Measurements from ENCODE around the gene SIGLEC12.
"Not testable (repeated sequence)": the region's sequence is repeated elsewhere in the genome, so short reads cannot be mapped to it uniquely, and the experiment has no call there.

The SIGLEC12 gene

GRCh38 chr19:51521781-51522180 lies 20.2 kb upstream of the SIGLEC12 start:
- no peak for ATAC-seq

GRCh38 chr19:51521357-51521756 lies 19.8 kb upstream of the SIGLEC12 start:
- ATAC-seq: no peak

- ATAC-seq: no peak
Observed at GRCh38 chr19:51520728-51521127, 19.1 kb upstream of the SIGLEC12 start.

DNA sequence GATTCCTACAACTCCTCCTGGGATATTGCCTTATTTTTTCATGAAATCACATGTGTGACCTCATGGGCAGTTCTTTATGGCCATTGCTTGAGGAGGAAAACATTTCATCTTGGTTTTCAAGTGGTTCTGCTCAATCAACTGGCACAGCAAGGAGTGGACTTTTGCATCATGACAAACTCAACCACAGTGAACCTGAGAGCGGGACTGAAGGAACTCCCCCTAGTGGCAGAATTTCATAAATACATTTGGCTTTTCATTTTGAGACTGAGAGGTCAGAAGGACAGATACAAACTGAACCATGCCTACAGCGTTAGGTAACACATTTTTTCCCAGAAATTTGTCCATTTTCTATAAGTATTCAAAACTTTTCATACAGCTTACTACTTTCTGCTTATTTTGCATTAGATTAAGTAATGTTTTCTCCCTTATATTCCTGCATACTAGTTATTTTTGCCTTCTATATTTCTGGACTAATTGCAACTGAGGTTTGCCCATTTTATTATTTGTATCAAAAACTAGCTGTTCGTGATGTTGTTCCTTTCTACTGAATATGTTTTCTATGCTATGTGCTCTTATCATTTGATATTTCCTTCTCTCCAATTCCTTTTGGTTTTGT lies 13.4 kb upstream of the SIGLEC12 start:
- peak in 1 of 2 donors; percentile 60 for ATAC-seq

DNA sequence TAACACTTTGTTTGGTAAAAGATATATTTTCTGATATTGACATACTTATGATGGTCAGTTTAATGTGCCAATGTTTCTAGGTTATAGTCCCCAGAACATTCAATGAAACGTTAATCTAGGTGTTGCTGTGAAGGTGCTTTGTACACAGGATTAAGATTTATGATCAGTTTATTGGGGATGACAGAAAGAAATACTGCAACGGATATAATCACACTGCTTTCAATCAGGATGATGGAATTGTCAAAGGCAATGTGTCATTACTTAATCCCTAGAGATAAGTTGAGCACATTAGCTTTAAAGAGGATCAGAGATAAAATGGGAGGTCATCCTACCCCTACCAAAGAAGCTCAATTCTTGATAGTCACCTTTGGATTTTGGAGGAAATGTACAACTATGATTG lies 12.4 kb upstream of the SIGLEC12 start:
- no peak for ATAC-seq

- ATAC-seq: no peak
Observed at GRCh38 chr19:51511353-51511752, 9.8 kb upstream of the SIGLEC12 start.

- ATAC-seq: no peak
Observed at GRCh38 chr19:51509823-51510660, 8.4 kb upstream of the SIGLEC12 start.

GRCh38 chr19:51508059-51508733 lies 6.6 kb upstream of the SIGLEC12 start:
- ATAC-seq: no peak

DNA sequence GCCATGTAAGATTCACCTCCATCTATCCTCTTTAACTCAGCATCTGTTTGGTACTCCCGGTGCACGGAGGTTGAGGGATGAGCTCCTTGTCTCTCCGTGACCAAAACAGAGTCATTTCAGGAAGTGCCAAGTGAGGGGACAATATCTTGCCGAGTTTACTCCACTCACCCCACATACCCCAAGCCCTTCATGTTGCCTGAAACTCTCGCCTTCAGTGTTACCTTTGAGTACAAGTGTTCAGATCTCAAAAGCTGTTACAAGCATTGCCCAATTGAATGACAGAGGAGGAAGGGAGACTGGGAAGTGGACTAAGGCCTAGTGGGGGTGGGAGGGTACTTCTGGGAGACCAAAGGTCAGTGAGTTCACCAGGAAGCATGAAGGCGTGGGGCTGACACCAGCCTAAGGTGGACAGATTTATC lies 6.0 kb upstream of the SIGLEC12 start:
- no peak for ATAC-seq

- no peak for ATAC-seq
Observed at GRCh38 chr19:51507192-51507591, 5.6 kb upstream of the SIGLEC12 start.

DNA sequence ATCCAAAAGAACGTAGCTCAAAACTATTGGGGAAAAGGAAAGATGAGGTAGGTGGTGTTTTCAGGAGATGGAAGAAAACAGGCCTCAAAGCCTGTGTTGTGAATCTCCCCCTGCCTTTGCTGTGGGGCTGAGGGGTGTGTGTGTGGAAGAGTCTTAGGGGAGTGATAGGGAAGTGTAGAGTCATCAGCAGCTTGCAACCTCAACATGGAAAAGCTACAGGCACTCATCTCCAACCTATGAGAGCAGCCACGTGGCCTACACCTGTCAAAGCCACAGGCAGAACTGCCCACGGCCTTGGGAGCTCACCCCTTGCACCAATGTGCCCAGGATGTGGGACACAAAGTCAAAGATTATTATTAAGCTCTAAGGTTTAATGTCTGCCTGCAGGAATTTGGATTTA lies 4.3 kb upstream of the SIGLEC12 start:
- no peak for ATAC-seq

DNA sequence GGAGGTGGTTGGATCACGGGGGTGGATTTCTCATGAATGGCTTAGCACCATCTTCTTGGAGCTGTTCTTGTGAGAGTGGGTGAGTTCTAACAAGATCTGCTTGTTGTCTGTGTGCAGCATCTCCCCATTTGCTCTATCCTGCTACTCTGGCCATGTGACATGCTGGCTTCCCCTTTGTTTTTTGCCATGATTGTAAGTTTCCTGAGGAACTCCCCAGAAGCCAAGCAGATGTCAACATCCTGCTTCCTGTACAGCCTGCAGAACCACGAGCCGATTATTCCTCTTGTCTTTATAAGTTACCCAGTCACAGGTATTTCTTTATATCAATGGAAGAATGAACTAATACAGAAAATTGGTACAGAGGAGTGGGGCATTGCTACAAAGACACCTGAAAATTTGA lies 2.3 kb upstream of the SIGLEC12 start:
- no peak for ATAC-seq

- no peak for ATAC-seq
Observed at GRCh38 chr19:51503286-51503817, 1.8 kb upstream of the SIGLEC12 start.

- not testable (repeated sequence) for ATAC-seq
Observed at GRCh38 chr19:51500931-51501330, 669 bp downstream of the SIGLEC12 start.

- no peak for ATAC-seq
Observed at GRCh38 chr19:51497666-51498065, 3.9 kb downstream of the SIGLEC12 start.

DNA sequence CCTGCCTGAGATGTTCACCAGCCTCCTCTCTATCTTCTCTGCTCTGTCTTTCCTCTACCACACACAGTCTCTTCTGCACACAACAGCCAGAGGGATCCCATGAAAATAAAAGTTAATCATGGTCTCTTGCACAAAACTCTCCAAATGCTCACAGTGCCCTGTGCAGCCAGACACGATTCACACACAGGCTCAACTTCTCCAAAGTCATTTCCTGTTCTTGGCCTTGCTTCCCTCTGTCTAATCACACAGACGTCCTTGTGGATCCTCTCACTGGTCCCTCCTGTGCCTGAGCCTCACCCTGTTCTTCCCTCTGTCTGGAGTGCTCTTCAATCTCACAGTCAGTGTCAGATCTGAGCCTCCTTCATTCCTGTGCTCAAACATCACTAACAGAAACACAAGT lies 7.8 kb downstream of the SIGLEC12 start:
- ATAC-seq: no peak

DNA sequence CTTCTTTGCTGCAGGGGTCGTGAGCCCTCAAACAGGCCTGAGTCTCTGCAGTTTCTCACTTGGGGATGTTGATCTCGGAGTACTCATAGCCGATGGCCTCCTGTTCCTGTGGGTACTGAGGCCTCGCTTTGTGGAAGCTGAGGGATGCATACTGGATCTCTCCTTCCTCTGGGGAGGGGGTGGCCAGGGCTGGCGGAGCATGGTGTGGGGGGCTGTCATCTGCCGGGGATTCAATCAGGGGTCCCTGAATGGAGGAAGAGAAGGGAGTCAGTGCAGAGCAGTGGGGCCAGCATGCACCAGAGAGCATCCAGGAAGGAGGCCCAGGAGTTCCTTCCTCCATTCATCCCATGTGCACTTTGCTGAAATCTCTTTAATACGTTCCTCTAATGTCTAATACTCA lies 10.0 kb downstream of the SIGLEC12 start:
- no peak for ATAC-seq

DNA sequence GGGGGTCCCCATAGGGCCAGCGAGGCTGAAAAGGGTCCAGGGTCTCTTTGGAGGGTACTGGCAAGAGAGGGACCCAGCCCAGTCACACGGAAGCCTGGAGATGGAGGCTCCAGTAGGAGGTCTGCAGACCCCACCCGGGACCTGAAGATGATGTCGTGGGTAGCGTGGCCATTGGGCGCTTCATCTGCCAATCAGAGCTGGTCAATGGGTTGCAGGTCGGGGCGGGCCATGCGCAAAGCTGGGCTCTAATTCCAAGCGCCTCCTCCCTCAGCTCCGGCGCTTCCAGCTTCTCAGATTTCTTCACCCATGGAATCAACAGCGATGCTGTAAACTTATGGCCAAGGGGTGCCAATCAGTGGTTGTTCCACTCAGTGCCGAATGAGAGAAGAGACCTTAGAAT lies 10.9 kb downstream of the SIGLEC12 start:
- no peak for ATAC-seq

GRCh38 chr19:51489113-51489512 lies 12.5 kb downstream of the SIGLEC12 start:
- peak; percentile 75 to 87 for ATAC-seq

DNA sequence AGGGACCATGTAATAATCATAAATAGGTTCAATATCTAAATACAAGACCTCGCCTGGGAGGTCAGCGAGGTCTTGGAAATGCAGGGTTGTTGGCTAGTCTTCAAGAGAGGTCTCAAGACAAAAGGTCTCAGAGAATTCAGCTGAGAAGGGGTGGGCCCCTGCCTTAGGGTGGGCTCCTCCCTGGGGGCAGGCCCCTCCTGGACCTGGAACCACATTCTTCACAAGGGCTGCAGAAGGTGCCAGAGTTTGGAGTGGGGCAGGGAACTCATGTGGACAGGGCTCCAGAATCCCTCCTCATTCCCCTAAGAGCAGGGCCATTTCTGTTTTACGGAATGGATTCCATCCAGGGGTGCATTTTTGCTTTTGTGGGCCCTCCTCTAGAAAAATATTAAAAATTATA lies 13.1 kb downstream of the SIGLEC12 start:
- ATAC-seq: no peak

- ATAC-seq: no peak
Observed at GRCh38 chr19:51485960-51486660, 15.5 kb downstream of the SIGLEC12 start.

- no peak for ATAC-seq
Observed at GRCh38 chr19:51480590-51480989, 21.0 kb downstream of the SIGLEC12 start.
